Activated gamma-delta T cell (primary cell): ENCODE measurements around the gene WNT7B.

ENCODE experiments used
- DNase-seq: peaks from one replicate; lab custom pipeline; 2025; lab: John Stamatoyannopoulos, UW
- total RNA-seq, 2 donors: gene quantifications; one replicate each; lab custom pipeline; 2026; lab: John Stamatoyannopoulos, UW

Gene WNT7B
- total RNA-seq, result 0 to 0.04 reads per million in 2 donors

DNA sequence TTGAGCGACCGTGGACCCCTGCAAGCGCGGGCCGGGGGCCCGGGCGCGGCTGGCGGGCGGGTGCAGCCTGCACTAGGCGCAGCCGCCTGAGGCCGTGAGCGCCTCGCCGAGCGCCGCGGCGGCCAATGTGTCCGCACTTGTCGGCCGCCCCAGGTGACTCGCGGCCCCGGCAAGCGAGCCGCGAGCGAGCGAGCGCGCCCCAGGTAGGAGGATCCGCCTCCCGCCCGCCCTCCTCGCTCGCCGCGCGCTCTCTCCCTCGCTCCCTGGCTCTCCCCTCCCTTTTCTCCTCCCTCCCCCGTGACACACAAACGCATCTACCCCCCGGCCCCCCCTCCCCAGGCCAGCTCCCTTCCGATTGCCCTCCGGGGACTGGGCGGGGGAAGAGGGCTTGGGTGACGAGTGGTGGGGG is at the start of gene WNT7B:
Gene WNT7B, minus strand, starts transcription at position 160 of the 409 bp plus-strand sequence. CDS start 408 bp downstream, outside the sequence.
- no peak for DNase-seq

DNA sequence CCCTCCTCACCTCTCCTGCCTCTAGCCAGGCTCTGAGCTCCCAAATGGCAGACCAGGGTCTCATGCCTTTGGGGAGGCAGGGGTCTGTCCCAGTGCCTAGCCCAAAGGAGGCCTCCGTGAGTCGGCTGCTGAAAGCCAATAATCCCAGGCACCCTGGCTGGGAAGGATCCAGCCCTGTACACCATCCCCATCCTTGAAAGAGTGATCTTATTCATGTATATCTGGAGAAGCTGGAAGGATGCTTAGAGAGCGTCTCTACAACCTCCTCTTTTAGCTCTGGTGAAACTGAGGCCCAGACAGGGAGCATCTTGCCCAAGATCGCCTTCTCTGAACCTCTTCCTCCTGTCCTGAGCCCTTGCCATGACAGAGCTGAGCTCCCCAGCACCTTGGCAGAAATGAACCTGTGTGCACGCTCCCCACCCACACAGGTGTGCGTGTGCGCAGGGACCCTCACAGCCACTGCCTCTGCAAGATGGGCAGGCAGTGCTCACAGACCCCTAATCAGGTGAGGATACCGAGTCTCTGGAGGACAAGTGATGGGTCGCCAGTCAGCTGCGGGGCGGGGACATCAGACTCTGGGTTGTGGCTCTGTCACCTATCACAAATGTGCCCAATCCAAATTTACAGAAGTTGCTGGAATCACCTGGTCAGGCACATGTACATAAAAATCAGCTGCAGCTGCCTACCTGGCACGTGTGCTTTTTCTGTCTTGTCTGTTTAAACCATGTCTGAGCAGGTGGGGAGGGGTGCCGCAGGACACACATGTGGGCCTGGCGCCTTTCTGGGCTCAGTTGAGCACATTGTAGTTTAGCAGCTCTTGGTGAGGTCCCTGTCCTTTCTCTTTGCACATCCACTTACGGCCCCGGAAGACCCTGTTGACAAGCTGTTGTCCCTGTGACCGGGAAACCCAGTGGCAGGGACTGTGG is 49.3 kb upstream of the WNT7B start:
- DNase-seq, result no peak

DNA sequence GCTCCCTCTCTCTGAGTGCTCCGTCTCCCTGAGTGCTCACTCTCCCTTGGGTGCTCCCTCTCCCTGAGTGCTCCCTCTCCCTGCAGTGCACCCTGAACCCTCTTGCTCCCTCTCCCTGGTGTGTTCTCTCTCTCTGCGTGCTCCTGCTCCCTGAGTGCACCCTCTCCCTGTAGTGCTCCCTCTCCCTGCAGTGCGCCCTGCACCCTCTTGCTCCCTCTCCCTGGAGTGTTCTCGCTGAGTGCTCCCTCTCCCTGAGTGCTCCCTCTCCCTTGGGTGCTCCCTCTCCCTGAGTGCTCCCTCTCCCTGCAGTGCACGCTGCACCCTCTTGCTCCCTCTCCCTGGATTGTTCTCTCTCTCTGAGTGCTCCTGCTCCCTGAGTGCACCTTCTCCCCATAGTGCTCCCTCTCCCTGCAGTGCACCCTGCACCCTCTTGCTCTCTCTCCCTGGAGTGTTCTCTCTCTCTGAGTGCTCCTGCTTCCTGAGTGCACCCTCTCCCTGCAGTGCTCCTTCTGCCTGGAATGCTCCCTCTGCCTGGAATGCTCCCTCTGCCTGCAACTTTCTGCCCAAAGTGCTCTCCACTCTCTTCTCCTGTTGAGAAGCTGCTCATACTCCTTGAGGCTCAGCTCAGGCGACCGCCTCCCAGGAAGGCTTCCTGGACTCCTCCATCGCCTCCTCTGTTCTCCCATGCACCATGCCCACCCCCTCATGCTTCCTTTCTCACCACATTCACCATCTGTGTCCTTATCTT is 48.4 kb upstream of the WNT7B start:
- DNase-seq, result no peak

DNA sequence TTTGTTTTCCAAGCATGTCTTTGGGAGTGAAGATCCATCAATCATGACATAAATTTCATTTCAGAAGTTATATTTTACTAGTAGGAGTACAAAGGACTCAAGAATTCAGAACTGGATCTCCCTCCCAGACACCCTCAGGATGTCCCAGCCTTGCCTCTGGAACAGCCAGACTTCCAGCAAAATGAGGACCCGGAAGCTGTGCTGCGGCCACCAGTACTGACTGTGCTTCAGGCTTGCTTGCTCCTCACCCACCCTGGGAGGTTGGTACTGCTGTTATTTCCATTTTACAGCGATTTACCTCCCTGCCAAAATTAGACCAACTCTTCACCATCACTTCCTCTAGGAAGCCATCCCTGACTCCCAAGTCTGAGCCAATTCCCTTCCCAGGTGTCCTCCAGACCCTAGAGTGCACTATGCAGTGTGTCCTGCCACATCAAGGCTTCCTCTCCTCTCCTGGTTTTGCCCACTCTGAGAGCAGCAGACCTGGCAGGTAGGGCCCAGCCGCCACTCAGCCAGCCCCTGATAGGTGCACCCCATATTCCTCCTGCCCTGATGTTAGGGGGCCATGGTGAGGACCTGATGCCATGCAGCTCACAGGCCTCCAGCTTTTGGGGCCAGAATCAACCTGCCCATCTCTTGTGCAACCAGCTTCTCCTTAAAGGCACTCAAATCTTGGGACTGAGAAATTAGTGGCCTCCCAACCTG is 47.3 kb upstream of the WNT7B start:
- no peak for DNase-seq

DNA sequence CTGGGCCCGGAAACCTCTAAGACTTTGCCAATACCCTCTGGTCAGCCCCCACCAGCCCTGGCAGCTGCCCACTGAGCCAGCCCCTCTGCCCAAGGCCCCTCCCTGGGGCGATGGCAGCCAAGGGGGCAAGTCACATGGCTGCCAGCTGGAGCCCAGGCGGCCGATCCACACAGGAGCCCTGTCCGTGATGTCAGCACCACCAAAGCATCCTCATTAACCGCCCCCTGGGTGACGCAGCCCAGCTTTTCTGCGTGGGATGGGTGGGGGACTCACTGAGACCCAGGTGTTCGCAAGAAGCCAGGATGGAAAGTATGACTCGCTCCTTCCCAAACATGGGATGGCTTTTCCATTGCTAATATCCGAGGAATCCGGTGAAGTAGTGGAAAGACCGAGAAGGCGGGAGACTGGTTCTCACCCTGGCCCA is 46.6 kb upstream of the WNT7B start:
- DNase-seq, result no peak

DNA sequence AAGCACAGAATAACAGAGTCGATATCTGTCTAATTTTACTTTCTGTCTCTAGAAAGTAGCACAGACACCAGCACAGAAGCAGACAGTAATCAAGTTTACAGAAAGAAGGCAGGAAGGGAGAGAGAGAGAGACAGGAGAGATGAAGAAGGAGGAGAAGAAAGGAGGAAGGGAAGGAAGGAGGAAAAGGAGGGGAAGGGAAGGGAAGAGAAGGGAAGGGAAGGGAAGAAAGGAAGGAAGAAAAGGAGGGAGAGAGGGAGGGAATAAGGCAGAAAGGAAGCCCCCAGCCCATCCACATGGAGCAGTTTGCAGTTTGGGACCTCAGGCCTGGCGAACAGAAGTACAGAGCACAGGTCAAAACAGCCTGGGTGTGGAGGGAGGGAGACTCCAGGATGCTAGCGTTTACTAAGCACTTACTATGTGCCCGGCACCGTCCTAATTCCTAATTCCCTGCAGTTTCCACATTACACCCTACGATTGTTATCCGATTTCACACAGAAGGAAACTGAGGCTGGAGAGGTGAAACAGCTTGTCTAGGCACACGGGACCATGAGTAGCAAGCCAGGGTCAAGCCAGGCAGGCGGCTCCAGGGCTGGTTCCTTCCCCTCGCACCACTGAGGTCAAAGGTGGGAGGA is 46.0 kb upstream of the WNT7B start:
- DNase-seq, result no peak

DNA sequence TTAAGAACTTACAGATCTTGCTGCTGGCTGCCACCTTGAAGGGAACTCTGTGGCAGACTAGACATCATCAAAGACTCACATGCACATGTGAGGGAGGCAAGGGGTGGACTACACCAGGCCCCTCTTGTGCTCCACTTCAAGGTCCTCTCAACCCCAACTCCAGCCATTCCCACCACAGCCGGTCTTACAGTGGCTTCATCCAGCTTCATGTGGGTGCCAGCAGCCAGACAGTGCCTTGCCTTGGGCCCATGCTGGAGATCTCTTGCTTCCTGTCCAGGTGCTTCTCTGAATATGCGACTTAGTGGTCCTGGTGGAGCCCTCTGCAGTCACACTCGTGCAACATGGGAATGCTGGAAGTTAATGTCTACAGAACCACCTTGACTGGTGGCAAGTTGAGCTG is 44.6 kb upstream of the WNT7B start:
- DNase-seq, result no peak

DNA sequence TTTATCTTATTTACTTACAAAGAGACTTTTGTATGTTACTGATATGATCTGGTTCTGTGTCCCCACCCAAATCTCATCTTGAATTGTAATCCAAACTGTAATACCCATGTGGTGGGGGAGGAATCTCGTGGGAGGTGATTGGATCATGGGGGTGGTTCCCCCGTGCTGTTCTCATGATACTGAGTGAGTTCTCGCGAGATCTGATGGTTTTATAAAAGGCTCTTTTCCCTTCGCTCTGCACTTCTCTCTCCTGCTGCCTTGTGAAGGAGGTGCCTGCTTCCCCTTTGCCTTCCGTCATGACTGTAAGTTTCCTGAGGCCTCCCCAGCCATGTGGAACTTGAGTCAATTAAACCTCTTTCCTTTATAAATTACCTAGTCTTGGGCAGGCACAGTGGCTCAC is 42.4 kb upstream of the WNT7B start:
- DNase-seq, result no peak

DNA sequence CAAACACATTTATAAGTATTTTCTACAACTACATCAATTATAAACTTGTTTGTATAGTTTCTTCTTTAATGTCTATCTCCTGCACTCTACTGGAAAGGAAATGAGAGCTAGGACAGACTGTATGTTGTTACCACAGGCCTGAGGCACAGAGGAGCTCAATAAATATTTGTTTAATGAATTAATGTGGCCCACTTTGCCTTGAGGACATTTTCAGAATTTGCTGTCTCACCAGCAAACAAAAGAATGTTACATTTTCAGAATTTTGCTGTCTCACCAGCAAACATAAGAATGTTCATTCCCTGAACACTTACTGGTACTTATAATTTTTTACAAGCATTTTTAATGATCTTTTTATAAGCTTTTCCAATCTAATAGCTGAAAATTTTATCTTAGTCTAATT is 41.9 kb upstream of the WNT7B start:
- DNase-seq, result no peak

DNA sequence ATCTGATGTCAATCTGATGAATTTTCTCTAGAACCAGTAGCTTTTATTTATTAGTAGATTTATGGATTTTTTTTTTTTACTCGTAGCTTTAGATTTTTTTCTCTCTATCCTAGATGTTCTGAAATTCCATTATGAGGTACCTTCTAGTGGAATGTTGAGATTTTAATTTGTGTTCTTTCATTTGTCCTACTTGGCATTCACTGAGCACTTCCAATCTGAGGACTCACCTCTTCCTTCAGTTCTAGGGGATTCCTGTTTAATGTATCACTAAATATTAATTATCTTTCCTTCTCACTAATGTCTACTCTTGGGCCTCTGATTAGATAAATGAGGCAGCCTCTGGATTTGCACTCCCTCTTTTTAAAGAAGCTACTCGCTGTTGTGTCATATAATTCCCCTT is 40.2 kb upstream of the WNT7B start:
- no peak for DNase-seq

DNA sequence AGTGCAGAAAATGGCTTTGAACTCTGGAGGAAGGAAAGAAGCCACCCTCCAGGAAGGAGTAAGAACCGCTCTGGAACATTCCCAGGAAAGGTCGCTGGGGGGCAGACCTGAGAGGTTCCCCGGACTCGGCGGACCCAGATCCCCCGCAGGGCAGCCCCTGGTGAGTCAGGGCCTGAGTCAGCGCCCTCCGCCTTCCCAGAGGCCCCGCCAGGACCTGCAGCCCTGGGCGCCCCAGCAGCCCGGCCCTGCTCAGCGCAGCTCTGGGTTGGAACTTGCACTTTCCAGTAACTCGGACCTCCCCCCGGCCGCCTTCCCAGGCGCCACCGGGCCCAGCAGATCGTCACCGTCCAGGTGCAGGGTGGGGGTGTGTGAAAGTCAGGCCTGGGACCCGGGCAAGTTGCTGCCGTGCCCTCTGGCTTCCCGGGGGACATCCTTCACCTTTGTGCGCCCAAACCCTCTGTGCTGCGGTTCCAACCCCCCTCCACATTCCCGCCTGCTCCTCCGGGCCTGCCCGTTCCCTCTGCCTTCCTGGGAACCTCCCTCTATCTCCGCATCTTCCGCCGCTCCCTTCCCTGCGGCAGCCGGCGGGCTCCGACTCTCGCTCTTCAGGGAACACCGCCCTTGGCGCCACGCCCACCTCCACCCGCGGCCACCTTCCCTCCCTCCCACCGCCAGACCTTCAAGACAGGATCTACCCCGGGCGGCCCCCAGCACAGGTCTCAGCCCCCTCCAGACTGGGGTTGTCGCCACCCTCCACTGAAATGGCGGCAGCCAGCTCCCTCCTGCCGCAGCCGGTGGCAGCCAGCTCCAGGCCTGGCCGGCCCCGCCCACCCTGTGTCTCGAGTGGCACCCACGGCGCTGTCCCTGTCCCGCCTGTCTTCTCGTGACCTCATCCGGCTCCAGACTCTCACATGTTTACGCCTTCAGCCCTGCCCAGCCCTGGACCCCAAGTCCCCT is 36.8 kb upstream of the WNT7B start:
- DNase-seq, result peak; percentile 60

DNA sequence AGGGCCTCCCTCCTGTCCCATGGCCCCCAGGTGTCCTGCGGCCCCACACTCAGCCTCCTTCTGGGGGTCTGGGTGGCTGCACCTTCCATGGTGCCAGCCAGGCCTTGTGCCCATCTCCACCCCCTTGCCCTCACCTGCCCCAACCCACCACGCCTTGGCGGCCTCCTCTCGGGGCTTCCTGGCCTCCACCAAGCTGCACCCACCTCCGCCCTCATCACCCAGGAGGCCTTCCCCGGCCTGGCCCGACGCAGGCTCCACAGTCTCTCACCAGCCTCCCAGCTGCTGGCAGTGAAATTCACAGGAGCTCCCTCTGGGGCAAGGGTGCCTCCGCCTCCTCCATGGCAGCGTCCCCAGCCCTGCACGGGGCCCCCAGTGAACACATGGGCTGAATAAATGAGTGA is 35.9 kb upstream of the WNT7B start:
- DNase-seq, result no peak

DNA sequence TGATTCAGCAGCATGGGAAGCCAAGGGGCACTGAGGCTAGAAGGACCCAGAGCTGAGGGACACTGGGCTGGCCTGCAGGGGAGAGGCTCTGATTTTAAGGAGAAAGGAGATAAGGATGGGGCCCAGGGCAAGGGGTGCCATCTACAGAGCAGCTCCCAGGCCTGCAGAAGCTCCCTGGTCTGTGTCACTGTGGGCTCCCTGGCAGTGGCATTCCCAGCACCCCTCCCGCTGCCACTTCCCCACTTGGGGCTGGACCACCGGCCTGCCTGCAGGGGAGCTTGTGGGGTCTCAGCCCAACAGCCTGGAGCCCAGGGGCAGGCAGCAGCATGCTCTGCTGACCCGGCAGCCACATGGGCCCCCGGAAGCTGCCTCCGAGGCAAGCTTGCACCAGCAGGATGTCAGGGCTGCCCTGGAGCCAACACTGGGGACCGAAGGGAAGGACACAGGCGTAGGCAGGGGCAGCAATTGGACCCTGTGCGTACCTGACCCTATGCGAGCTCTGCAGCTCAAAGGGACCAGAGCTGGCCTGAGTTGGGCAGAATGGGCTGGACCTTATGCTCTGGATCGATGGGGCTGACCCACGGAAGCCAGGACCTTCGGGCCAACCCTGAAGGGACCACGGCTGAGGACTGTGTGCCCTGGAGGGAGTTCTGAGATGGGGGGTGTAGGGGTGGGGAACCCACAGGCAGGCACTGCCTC is 35.4 kb upstream of the WNT7B start:
- no peak for DNase-seq

DNA sequence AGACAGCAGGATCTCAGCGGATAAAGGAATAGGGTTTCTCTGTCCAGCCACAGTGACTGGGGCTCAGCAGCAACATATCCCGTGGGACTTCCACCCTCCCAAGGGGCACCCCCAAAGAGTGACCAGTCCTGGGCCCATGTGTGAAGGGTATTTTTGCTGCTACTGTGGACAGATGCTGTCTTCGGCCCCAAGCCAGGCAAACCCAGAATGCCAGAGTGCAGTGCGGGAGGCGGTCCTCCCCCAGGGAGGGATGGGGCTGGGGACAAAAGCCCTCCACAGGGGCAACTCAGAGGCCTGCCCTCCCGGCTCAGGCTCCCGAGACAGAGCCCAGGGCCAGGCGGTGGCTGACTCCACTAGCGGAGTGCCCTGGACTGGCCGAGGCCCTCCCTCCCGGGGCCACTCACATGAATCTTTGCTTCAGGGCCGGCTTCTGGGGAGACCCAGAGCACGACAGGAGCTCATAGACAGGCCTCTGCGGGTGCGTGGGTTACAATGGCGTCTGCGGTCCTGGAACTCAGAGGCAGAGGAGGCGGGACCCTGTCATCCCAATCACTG is 34.7 kb upstream of the WNT7B start:
- DNase-seq, result no peak

DNA sequence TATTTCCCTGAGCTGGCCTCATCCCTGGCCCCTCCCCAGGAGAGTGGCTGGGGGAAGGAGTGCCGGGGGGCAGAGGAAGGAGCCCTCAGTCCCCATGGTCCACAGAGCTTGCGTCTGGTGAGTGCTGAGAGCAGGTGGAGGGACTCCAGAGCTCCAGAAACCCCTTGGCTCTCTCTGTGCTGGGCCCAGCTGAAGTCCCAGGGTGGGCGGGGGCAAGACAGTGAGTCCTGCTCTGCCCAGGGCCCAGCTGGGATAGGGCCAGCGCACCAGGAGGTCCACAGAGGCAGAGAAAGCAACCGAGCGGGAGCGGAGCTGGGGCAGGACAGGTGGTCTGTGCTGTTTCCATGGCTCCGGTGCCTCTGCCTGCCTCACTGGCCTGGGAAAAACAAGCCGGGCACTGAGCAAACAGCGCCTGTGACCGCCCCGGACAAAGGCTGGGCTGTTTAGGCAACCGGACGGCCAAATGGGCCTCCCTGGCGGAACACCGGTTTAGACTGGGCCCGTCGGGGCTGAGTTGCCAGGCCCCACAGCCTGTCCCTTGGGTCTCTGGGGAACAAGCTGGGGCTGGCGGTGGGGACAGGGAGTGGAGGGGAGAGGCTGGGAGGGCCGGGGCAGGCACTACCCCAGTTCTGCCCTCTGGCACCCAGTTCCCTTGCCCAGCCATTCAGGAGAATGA is 34.1 kb upstream of the WNT7B start:
- DNase-seq, result no peak

DNA sequence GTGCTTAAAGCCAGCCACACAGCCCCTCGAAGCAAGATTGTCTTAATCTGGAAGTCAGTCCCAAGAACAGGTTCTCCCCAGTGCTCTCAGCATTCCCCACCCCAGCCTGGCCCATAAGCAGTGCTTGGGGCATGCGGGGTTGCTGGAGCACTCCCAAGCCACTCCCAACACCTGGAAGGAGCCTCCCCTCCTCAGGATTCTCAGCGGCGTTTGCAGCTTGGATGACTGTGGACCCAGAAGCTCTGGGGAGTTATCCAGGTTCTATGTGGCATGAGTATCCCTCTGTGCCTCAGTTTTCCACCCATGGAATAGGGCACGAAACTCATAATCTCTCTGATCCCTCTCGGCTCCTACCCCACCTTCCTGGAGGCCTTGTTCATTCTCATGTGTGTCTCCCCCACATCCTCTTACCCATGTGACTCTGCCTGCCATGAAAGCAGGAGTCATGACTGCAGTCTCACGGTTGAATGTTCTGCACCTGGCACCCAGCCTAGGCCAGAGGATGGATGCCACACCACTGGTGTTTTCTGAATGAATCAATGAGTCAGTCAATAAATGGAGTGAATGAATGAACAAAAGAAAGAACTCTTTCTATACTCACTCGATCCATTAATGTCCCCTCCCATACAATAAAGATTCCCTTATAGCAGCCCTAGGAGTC is 33.4 kb upstream of the WNT7B start:
- DNase-seq, result no peak

DNA sequence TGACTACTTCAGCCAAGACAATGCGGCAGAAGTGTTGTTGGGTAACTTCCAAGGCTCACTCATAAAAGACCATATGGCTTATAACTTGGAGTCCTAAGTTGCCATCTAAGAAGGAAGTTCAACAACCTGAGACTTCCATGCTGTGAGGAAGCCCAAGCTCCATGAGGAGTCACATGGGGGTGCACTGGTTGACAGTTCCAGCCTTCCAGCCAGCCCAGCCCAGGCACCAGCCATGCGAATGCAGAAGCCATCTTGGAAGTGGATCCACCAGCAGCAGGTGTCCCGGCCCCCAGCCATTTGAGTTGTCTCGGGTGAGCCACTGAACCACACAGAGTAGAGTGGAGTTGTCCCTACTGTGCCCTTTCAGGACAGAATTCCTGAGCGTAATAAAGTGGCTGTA is 32.8 kb upstream of the WNT7B start:
- DNase-seq, result no peak

DNA sequence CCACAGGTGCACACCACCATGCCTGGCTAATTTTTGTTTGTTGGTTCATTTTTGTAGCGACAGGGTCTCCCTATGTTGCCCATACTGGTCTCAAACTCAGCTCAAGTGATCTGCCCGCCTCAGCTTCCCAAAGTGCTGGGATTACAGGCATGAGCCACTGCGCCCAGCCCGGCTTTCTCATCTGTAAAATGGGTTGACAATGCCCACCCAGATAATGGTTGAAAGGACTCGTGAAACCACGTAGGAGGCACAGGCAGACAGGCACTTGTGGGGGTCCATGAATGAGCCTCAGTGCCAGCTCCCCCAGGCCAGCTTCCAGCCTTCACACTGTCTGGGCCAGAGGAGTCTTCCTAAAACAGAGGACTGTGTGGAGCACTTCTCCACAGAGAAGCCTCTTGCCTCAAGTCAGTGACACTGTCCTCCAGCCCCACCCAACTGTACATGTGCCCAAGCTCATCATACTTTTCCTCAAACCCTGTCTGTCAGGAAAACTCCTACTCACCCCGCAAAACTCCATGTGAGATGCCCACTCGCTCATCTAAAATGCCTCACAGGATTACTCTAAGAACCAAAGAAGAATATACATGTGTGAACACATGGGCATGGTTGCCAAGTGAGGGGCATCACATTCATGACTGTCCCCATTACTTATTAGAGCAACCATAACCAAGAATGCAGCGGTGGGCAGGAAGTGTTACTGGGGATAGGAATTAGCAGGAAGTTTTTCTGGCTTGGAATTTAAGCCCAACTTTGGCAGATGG is 32.1 kb upstream of the WNT7B start:
- DNase-seq, result no peak
